Right atrium auricular region (tissue), 2 donors: ENCODE measurements around the gene C1GALT1. TPM values are rescaled to one million over a fixed set of nuclear protein-coding genes. Genes with fewer than 3 reads are reported as not detected.

Source experiments
- DNase-seq: peaks from one replicate; pipeline ENCODE4 v3.0.0-alpha.2; 2019; ENCODE audit warnings: low spot score
- H3K27ac ChIP-seq, 2 donors: fragments of 200-600 bp; sonication (generic); 1 replicate in 1 of 2; 2 replicates in 1 of 2; pipeline ENCODE4 v1.5.1; 2016 to 2019
- H3K27me3 ChIP-seq, 2 donors: fragments of 200-600 bp; sonication (generic); one replicate each; pipeline versions ENCODE4 v1.5.1 to v1.6.0; 2017 to 2019
- H3K36me3 ChIP-seq: fragments of 200-600 bp; sonication (generic); one replicate; pipeline ENCODE4 v1.5.1; 2016
- H3K4me1 ChIP-seq, 2 donors: fragments of 200-600 bp; sonication (generic); one replicate each; pipeline versions ENCODE4 v1.5.1 to v1.6.0; 2017 to 2019
- H3K4me3 ChIP-seq, 2 donors: fragments of 200-600 bp; sonication (generic); 1 replicate in 1 of 2; 2 replicates in 1 of 2; pipeline ENCODE4 v1.5.1; 2017 to 2019; ENCODE audit warnings: mild to moderate bottlenecking in 1 of 2, moderate library complexity in 1 of 2
- H3K9me3 ChIP-seq, 2 donors: fragments of 200-600 bp; sonication (generic); one replicate each; pipeline ENCODE4 v1.5.1; 2019
- total RNA-seq, 2 donors: library from RNA; depleted of rRNA; stranded (reverse); fragments of >200 nt; gene quantifications; one replicate each; pipeline ENCODE4 v1.1.0, GENCODE V29; 2016
- TF ChIP-seq, protein P1 (sequence below), 2 donors: fragments of 200-600 bp; sonication (generic); IDR thresholded peaks; one replicate each; pipeline ENCODE4 v1.5.1; 2019; ENCODE audit warnings: antibody characterized with exemption in 2 of 2

Gene C1GALT1
- total RNA-seq, 2 donors from 2014 or later, result 21.1 to 25.1 TPM

- TF ChIP-seq, protein P1, sequence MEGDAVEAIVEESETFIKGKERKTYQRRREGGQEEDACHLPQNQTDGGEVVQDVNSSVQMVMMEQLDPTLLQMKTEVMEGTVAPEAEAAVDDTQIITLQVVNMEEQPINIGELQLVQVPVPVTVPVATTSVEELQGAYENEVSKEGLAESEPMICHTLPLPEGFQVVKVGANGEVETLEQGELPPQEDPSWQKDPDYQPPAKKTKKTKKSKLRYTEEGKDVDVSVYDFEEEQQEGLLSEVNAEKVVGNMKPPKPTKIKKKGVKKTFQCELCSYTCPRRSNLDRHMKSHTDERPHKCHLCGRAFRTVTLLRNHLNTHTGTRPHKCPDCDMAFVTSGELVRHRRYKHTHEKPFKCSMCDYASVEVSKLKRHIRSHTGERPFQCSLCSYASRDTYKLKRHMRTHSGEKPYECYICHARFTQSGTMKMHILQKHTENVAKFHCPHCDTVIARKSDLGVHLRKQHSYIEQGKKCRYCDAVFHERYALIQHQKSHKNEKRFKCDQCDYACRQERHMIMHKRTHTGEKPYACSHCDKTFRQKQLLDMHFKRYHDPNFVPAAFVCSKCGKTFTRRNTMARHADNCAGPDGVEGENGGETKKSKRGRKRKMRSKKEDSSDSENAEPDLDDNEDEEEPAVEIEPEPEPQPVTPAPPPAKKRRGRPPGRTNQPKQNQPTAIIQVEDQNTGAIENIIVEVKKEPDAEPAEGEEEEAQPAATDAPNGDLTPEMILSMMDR (IDR thresholded peaks at IDR 0.05), result no peak
Observed at GRCh38 chr7:7180725-7181449, 1.5 kb upstream of the C1GALT1 start.

GRCh38 chr7:7181519-7182155 lies 707 bp upstream of the C1GALT1 start:
- TF ChIP-seq, protein P1 (IDR thresholded peaks at IDR 0.05), result no peak
- Histone ChIP-seq H3K36me3 (no peaks in the 10 kb centered on the region), H3K27me3 (no peaks in the 10 kb centered on the region), H3K9me3 (no peaks in the 10 kb centered on the region), H3K4me1 (peaks cover 0 to 26% of the 10 kb centered on the region in 2 donors), H3K27ac (peak overlapping the region; percentile 98 to 99), H3K4me3 (peak overlapping the region; percentile 86 to 96)
- no peak for DNase-seq

More at GRCh38 chr7:7180725-7181449, 1.5 kb upstream of the C1GALT1 start:
- no peaks in the 10 kb centered on the region for H3K27me3 ChIP-seq
- H3K36me3 ChIP-seq, result no peaks in the 10 kb centered on the region
- no peaks in the 10 kb centered on the region for H3K9me3 ChIP-seq
- no peak for DNase-seq
- peak overlapping the region in 1 of 2 donors; percentile 99 for H3K27ac ChIP-seq
- H3K4me3 ChIP-seq, result peak overlapping the region in 1 of 2 donors; percentile 86
- H3K4me1 ChIP-seq, result peaks cover 0 to 26% of the 10 kb centered on the region in 2 donors

- H3K9me3 ChIP-seq, result no peaks in the 10 kb centered on the region
- no peaks in the 10 kb centered on the region for H3K27me3 ChIP-seq
- no peaks in the 10 kb centered on the region for H3K36me3 ChIP-seq
- H3K4me3 ChIP-seq, result peak overlapping the region; percentile 86 to 96
- H3K4me1 ChIP-seq, result peaks cover 0 to 33% of the 10 kb centered on the region in 2 donors
- H3K27ac ChIP-seq, result peak overlapping the region; percentile 98 to 99
- TF ChIP-seq, protein P1 (IDR thresholded peaks at IDR 0.05), result no peak
- DNase-seq, result no peak
Observed at GRCh38 chr7:7183061-7183837, 905 bp downstream of the C1GALT1 start.

GRCh38 chr7:7183838-7184463 lies 1.6 kb downstream of the C1GALT1 start:
- Histone ChIP-seq H3K27ac (peak overlapping the region in 1 of 2 donors; percentile 99), H3K27me3 (no peaks in the 10 kb centered on the region), H3K4me3 (peak overlapping the region; percentile 86 to 96), H3K9me3 (no peaks in the 10 kb centered on the region), H3K36me3 (no peaks in the 10 kb centered on the region), H3K4me1 (peaks cover 0 to 33% of the 10 kb centered on the region in 2 donors)
- TF ChIP-seq, protein P1 (IDR thresholded peaks at IDR 0.05), result no peak
- no peak for DNase-seq

- Histone ChIP-seq H3K4me1 (peaks cover 0 to 45% of the 10 kb centered on the region in 2 donors), H3K9me3 (no peaks in the 10 kb centered on the region), H3K27ac (no peak overlapping the region), H3K27me3 (no peaks in the 10 kb centered on the region), H3K36me3 (no peaks in the 10 kb centered on the region), H3K4me3 (no peak overlapping the region)
- no peak for DNase-seq
- TF ChIP-seq, protein P1 (IDR thresholded peaks at IDR 0.05), result no peak
Observed at GRCh38 chr7:7185371-7185989, 3.1 kb downstream of the C1GALT1 start.
